Eye (tissue), 1 donor: Measurements from ENCODE around the gene HCFC1R1.

ENCODE experiments used
- DNase-seq: peaks from one replicate; pipeline ENCODE4 v3.0.0-alpha.2; 2015

HCFC1R1 gene

DNA sequence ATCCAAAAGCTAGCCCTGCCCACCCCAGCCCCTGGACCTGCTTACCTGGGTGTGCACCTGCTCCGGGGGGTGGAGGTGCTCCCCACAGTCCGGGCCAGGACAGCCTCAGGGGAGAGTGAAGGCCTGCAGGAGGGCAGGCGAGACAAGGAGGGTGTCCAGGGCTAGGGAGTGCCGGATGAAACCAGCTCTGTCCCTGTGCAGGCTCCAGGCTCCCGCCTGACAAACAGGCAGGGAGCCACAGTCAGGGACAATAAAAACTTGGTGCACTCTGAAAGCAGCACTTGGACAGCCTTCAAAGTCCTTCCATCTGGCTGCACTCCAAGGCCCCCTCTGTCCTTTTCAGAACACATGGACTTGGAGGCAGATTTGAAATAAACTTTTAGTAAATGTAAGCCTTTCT is 50.6 kb downstream of the HCFC1R1 start:
- no peak for DNase-seq
